HL-60 (cell line): Measurements from ENCODE around the gene ATP1A3.
A peak's percentile ranks its signal among the peaks of the same experiment; 100 is the strongest.

Experiments
- DNase-seq, 2 experiments: peaks; one replicate each; pipeline ENCODE4 v3.0.0-alpha.2; 2010 to 2020; ENCODE audit warnings: low read depth in 1 of 2, low spot score in 1 of 2
- H3K27ac ChIP-seq: fragments of 250-450 bp; sonication (Bioruptor Pico); replicated peaks from 2 replicates; pipeline ENCODE4 v1.5.1; 2020; ENCODE audit warnings: mild to moderate bottlenecking, moderate library complexity
- H3K27me3 ChIP-seq: fragments of 250-450 bp; sonication (Bioruptor Pico); 2 replicates; pipeline ENCODE4 v1.5.1; 2021; ENCODE audit warnings: mild to moderate bottlenecking, moderate library complexity; ENCODE audit not compliant: insufficient read depth, poor library complexity, severe bottlenecking
- H3K4me3 ChIP-seq: replicated peaks from 2 replicates; pipeline ENCODE4 v1.5.1; 2011; ENCODE audit warnings: mild to moderate bottlenecking, control low read depth, low read length; ENCODE audit not compliant: insufficient read depth
- CTCF ChIP-seq: IDR thresholded peaks from one replicate; pipeline ENCODE4 v1.5.1; 2011; ENCODE audit warnings: low read length, control low read depth, inconsistent platforms; ENCODE audit not compliant: insufficient read depth
- GABPA ChIP-seq: IDR thresholded peaks from 2 replicates; pipeline ENCODE4 v1.6.1; 2012; ENCODE audit warnings: low read depth
- POLR2AphosphoS5 ChIP-seq: IDR thresholded peaks from 2 replicates; pipeline ENCODE4 v1.6.1; 2012; ENCODE audit warnings: low read depth
- SPI1 ChIP-seq: IDR thresholded peaks from 2 replicates; pipeline ENCODE4 v1.6.1; 2012; ENCODE audit warnings: low read depth, mild to moderate bottlenecking, borderline replicate concordance
- TF ChIP-seq, protein P1 (sequence below): IDR thresholded peaks from 2 replicates; pipeline ENCODE4 v1.6.1; 2012; ENCODE audit warnings: low read depth; ENCODE audit not compliant: insufficient replicate concordance

The ATP1A3 gene

GRCh38 chr19:41928221-41928683 lies 65.8 kb downstream of the ATP1A3 start, which contains the start of gene ERFL:
Gene ERFL, minus strand, starts transcription at chr19:41928449. Its CDS starts 15,530 bp downstream, at chr19:41912919.
- peak within 1 kb of the TSS; percentile 42 for H3K4me3 ChIP-seq
- 0 out of 2 replicates have a peak within 1 kb of the TSS, but pooled peaks have one; percentile 33 for H3K27ac ChIP-seq
- TF ChIP-seq POLR2AphosphoS5 (no peak), CTCF (no peak), SPI1 (no peak), GABPA (no peak)
- TF ChIP-seq, protein P1, sequence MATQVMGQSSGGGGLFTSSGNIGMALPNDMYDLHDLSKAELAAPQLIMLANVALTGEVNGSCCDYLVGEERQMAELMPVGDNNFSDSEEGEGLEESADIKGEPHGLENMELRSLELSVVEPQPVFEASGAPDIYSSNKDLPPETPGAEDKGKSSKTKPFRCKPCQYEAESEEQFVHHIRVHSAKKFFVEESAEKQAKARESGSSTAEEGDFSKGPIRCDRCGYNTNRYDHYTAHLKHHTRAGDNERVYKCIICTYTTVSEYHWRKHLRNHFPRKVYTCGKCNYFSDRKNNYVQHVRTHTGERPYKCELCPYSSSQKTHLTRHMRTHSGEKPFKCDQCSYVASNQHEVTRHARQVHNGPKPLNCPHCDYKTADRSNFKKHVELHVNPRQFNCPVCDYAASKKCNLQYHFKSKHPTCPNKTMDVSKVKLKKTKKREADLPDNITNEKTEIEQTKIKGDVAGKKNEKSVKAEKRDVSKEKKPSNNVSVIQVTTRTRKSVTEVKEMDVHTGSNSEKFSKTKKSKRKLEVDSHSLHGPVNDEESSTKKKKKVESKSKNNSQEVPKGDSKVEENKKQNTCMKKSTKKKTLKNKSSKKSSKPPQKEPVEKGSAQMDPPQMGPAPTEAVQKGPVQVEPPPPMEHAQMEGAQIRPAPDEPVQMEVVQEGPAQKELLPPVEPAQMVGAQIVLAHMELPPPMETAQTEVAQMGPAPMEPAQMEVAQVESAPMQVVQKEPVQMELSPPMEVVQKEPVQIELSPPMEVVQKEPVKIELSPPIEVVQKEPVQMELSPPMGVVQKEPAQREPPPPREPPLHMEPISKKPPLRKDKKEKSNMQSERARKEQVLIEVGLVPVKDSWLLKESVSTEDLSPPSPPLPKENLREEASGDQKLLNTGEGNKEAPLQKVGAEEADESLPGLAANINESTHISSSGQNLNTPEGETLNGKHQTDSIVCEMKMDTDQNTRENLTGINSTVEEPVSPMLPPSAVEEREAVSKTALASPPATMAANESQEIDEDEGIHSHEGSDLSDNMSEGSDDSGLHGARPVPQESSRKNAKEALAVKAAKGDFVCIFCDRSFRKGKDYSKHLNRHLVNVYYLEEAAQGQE, result no peak
- peaks cover 28% of the 10 kb centered on the region for H3K27me3 ChIP-seq
- DNase-seq, result peak; percentile 43 to 45

- DNase-seq, result no peak
- Histone ChIP-seq H3K27ac (no peak overlapping the region), H3K27me3 (peaks cover 29% of the 10 kb centered on the region), H3K4me3 (peak overlapping the region; percentile 42)
- TF ChIP-seq SPI1 (no peak), CTCF (no peak), POLR2AphosphoS5 (no peak), GABPA (no peak)
- TF ChIP-seq, protein P1, result no peak
Observed at GRCh38 chr19:41927497-41928192, 66.4 kb downstream of the ATP1A3 start.

GRCh38 chr19:41926763-41927496 lies 67.1 kb downstream of the ATP1A3 start:
- Histone ChIP-seq H3K27ac (no peak overlapping the region), H3K27me3 (peaks cover 37% of the 10 kb centered on the region), H3K4me3 (no peak overlapping the region)
- no peak for DNase-seq
- TF ChIP-seq, protein P1, result no peak
